ENCODE measurements around the gene RASGRP3.
"Not testable (repeated sequence)": the region's sequence is repeated elsewhere in the genome, so short reads cannot be mapped to it uniquely, and the experiment has no call there.

RASGRP3 gene

GRCh38 chr2:33476131-33476792, at the start of gene RASGRP3:
TSS of gene RASGRP3 (plus strand) at chr2:33476649. CDS start at chr2:33515137, 38,488 bp downstream.
- peak in 1 of 2 experiments; percentile 11 for DNase-seq

GRCh38 chr2:33426666-33427231, 49.7 kb upstream of the RASGRP3 start:
- DNase-seq: no peak

- DNase-seq: no peak
These were observed 46.4 kb upstream of the RASGRP3 start for GRCh38 chr2:33430077-33430476.

GRCh38 chr2:33430856-33431255, 45.6 kb upstream of the RASGRP3 start:
- DNase-seq: no peak

GRCh38 chr2:33432871-33433270, 43.6 kb upstream of the RASGRP3 start:
- DNase-seq: no peak

GRCh38 chr2:33433279-33434235, 42.9 kb upstream of the RASGRP3 start:
- no peak for DNase-seq

- no peak for DNase-seq
These were observed 40.9 kb upstream of the RASGRP3 start for GRCh38 chr2:33435518-33435917.

- no peak for DNase-seq
These were observed 40.4 kb upstream of the RASGRP3 start for GRCh38 chr2:33436083-33436482.

GRCh38 chr2:33437297-33437696, 39.2 kb upstream of the RASGRP3 start:
- no peak for DNase-seq

- no peak for DNase-seq
These were observed 38.6 kb upstream of the RASGRP3 start for GRCh38 chr2:33437815-33438214.

- DNase-seq: peak in 1 of 2 experiments; percentile 14
These were observed 35.1 kb upstream of the RASGRP3 start for GRCh38 chr2:33441235-33441810.

GRCh38 chr2:33442052-33442451, 34.4 kb upstream of the RASGRP3 start:
- DNase-seq: not testable (repeated sequence)

GRCh38 chr2:33442528-33443079, 33.8 kb upstream of the RASGRP3 start:
- no peak for DNase-seq

- no peak for DNase-seq
These were observed 33.1 kb upstream of the RASGRP3 start for GRCh38 chr2:33443274-33443829.

- DNase-seq: no peak
These were observed 31.5 kb upstream of the RASGRP3 start for GRCh38 chr2:33444967-33445366.

GRCh38 chr2:33448220-33448899, 28.1 kb upstream of the RASGRP3 start:
- no peak for DNase-seq

- DNase-seq: no peak
These were observed 25.2 kb upstream of the RASGRP3 start for GRCh38 chr2:33451214-33451613.

- DNase-seq: no peak
These were observed 24.6 kb upstream of the RASGRP3 start for GRCh38 chr2:33451825-33452224.

- DNase-seq: no peak
These were observed 23.9 kb upstream of the RASGRP3 start for GRCh38 chr2:33452545-33452944.

GRCh38 chr2:33453905-33454479, 22.5 kb upstream of the RASGRP3 start:
- DNase-seq: no peak

- DNase-seq: no peak
These were observed 18.7 kb upstream of the RASGRP3 start for GRCh38 chr2:33457556-33458247.
